Natural killer cell (primary cell): ENCODE measurements around the gene ADAMTS4. TPM values are rescaled to one million over a fixed set of nuclear protein-coding genes. Genes with fewer than 3 reads are reported as not detected.
A peak's percentile ranks its signal among the peaks of the same experiment; 100 is the strongest.

Source experiments
- ATAC-seq, 3 donors: fragments of 150-1000 bp in 2 of 3; fragments of 200-7000 bp in 1 of 3; cut with Tn5 transposase; 1 replicate in 1 of 3; 2 replicates in 2 of 3; pipeline ENCODE4 v1.10.0; 2021; ENCODE audit warnings: mild to moderate bottlenecking in 2 of 3, moderate library complexity in 2 of 3
- DNase-seq, 2 donors: peaks; one replicate each; pipeline versions ENCODE4 v3.0.0 to v3.0.0-alpha.2; 2013 to 2021; ENCODE audit warnings: mixed read lengths in 1 of 2
- H3K27ac ChIP-seq: one replicate; pipeline ENCODE4 v1.5.1; 2013; ENCODE audit warnings: mild to moderate bottlenecking, low read length
- H3K27me3 ChIP-seq: one replicate; pipeline ENCODE4 v1.6.1; 2013; ENCODE audit warnings: low read length; ENCODE audit not compliant: control insufficient read depth, insufficient read depth
- H3K36me3 ChIP-seq: one replicate; pipeline ENCODE4 v1.6.1; 2013; ENCODE audit warnings: low read length; ENCODE audit not compliant: control insufficient read depth, insufficient read depth
- H3K4me1 ChIP-seq: one replicate; pipeline ENCODE4 v1.6.1; 2013; ENCODE audit warnings: low read length; ENCODE audit not compliant: control insufficient read depth, insufficient read depth
- H3K4me3 ChIP-seq: one replicate; pipeline ENCODE4 v1.5.1; 2013; ENCODE audit warnings: low read length
- H3K9me3 ChIP-seq: one replicate; pipeline ENCODE4 v1.6.1; 2013; ENCODE audit warnings: low read length; ENCODE audit not compliant: control insufficient read depth, insufficient read depth
- H3K27ac Mint-ChIP-seq, 2 donors: one replicate each; pipeline ENCODE4 v1.8.0; 2022; ENCODE audit warnings: mild to moderate bottlenecking in 2 of 2, mixed read lengths in 2 of 2, moderate library complexity in 1 of 2
- H3K27me3 Mint-ChIP-seq, 2 donors: one replicate each; pipeline ENCODE4 v1.8.0; 2022; ENCODE audit warnings: low read depth in 2 of 2, mixed read lengths in 2 of 2
- H3K36me3 Mint-ChIP-seq: one replicate; pipeline ENCODE4 v1.8.0; 2022; ENCODE audit warnings: mixed read lengths
- H3K4me1 Mint-ChIP-seq, 2 donors: one replicate each; pipeline ENCODE4 v1.8.0; 2022; ENCODE audit warnings: mixed read lengths in 2 of 2
- H3K4me3 Mint-ChIP-seq: one replicate; pipeline ENCODE4 v1.8.0; 2022; ENCODE audit warnings: mild to moderate bottlenecking, moderate library complexity, mixed read lengths
- H3K9me3 Mint-ChIP-seq, 2 donors: one replicate each; pipeline ENCODE4 v1.8.0; 2022; ENCODE audit warnings: mixed read lengths in 2 of 2
- WGBS: methylation state at CpG from one replicate; pipeline ENCODE4 v1.1.7; 2013; ENCODE audit warnings: missing lambda C conversion rate; ENCODE audit not compliant: insufficient coverage; 5-methylcytosine and 5-hydroxymethylcytosine counted together
- intact Hi-C: fragments of 100-400 bp; cut with micrococcal nuclease; formaldehyde crosslinking; loops from one replicate; pipeline ENCODE4 v1.14.2; 2022
- total RNA-seq, 4 donors: library from RNA; stranded (reverse); fragments of 120-200 nt in 1 of 4; gene quantifications; one replicate each; pipeline versions ENCODE4 v1.2.3 to v1.2.4, GENCODE V29; 2013 to 2022
- TF ChIP-seq, protein P1 (sequence below): fragments of 200-600 bp; IDR thresholded peaks from one replicate; pipeline ENCODE4 v1.8.0; 2022; ENCODE audit warnings: antibody characterized with exemption

ADAMTS4 gene
- total RNA-seq, 3 donors from 2014 or later (not counting 1 experiment from before 2014, with no cell fraction given) = 0.14 to 0.20 (median 0.14) TPM

DNA sequence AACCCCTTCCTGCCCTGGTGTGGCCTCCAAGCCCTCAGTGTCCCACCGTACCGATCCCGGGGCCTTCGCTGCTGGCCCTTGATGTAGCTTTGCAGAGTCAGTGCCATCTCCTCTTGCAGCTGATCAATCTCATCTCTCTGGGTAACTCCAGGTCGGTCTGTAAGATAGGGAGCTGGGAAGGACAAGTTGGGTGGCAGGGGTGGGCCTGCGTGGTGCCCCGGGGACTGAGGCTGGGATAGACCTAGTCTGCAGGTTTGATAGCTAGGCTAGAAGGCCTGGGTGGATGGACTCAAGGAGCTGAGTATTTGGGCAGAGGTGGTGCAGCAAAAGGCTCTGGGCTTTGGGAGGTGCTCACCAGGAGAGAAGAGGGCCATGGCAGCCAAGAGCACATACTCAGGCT lies 31.9 kb upstream of the ADAMTS4 start:
- no peaks in the 10 kb centered on the region for H3K9me3 Mint-ChIP-seq
- no peak for ATAC-seq
- peaks cover 23% of the 10 kb centered on the region for H3K4me1 ChIP-seq
- H3K27ac Mint-ChIP-seq = no peak overlapping the region
- 96% methylated on average over 7 of the region's 7 CpGs for WGBS
- H3K36me3 Mint-ChIP-seq = no peaks in the 10 kb centered on the region
- H3K27me3 ChIP-seq = no peaks in the 10 kb centered on the region
- intact Hi-C loops = no loop called here
- H3K36me3 ChIP-seq = peaks cover 19% of the 10 kb centered on the region
- TF ChIP-seq, protein P1, sequence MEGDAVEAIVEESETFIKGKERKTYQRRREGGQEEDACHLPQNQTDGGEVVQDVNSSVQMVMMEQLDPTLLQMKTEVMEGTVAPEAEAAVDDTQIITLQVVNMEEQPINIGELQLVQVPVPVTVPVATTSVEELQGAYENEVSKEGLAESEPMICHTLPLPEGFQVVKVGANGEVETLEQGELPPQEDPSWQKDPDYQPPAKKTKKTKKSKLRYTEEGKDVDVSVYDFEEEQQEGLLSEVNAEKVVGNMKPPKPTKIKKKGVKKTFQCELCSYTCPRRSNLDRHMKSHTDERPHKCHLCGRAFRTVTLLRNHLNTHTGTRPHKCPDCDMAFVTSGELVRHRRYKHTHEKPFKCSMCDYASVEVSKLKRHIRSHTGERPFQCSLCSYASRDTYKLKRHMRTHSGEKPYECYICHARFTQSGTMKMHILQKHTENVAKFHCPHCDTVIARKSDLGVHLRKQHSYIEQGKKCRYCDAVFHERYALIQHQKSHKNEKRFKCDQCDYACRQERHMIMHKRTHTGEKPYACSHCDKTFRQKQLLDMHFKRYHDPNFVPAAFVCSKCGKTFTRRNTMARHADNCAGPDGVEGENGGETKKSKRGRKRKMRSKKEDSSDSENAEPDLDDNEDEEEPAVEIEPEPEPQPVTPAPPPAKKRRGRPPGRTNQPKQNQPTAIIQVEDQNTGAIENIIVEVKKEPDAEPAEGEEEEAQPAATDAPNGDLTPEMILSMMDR = no peak
- H3K4me3 ChIP-seq = no peak overlapping the region
- peaks cover 21 to 25% of the 10 kb centered on the region in 2 donors for H3K4me1 Mint-ChIP-seq
- DNase-seq = no peak
- no peaks in the 10 kb centered on the region for H3K9me3 ChIP-seq
- no peak overlapping the region for H3K4me3 Mint-ChIP-seq
- no peak overlapping the region for H3K27ac ChIP-seq
- H3K27me3 Mint-ChIP-seq = no peaks in the 10 kb centered on the region

DNA sequence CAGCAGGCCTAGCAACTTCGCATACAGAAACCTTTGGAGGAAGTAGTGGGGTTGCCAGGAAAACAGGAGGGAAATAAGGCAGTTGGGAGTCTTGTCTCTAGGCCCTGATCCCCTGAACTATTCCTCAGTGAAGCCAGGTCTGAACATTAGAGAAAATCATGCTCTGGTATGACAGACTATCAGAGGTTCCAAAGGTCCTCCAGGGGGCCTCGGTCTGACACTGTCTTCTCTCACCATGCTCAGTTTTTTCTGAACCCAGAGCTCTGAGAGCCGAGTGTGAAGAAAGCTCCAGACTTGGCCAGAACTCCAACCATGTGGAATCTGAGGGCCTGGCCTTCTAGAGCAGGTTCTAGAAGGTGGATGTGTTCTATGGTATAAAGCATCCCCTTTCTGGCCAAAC lies 31.0 kb upstream of the ADAMTS4 start:
- Mint-ChIP-seq H3K9me3 (no peaks in the 10 kb centered on the region), H3K27me3 (no peaks in the 10 kb centered on the region), H3K4me3 (no peak overlapping the region), H3K4me1 (peaks cover 29 to 32% of the 10 kb centered on the region in 2 donors), H3K36me3 (no peaks in the 10 kb centered on the region), H3K27ac (peak overlapping the region in 1 of 2 donors; percentile 30)
- Histone ChIP-seq H3K9me3 (no peaks in the 10 kb centered on the region), H3K4me1 (peaks cover 32% of the 10 kb centered on the region), H3K27me3 (no peaks in the 10 kb centered on the region), H3K27ac (no peak overlapping the region), H3K36me3 (peaks cover 19% of the 10 kb centered on the region), H3K4me3 (no peak overlapping the region)
- ATAC-seq (no peak), DNase-seq (no peak)
- 89% methylated on average over 3 of the region's 3 CpGs for WGBS
- TF ChIP-seq, protein P1 = no peak
- intact Hi-C loops = loop anchor here (5.0 kb wide), 2 partner anchors 77 to 137 kb away; partner anchors contain the start of genes CFAP126 and MPZ

DNA sequence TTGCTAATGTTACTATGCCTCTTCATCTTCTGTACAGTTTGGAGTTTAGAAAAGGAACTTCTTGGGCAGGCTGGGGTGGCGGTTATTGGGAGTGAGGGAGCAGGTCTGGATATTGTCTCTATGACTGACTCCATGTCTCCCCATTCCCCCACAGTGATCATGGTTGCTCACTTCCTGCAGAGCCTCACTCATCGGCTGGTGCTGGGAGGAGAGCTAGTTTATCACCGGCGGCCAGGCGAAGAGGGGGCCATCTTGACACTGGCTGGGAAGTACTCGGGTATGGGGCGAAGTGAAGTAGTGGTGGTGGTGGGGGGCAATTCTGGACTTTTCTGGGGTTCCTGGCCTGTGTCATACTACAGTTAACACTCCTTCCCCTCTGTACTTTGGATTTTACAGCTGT lies 29.2 kb upstream of the ADAMTS4 start:
- TF ChIP-seq, protein P1 = no peak
- 67% methylated on average over 5 of the region's 7 CpGs for WGBS
- H3K27ac Mint-ChIP-seq = peak overlapping the region in 1 of 2 donors; percentile 92

More for the DNA sequence above, 29.2 kb upstream of the ADAMTS4 start:
- Mint-ChIP-seq H3K4me3 (no peak overlapping the region), H3K36me3 (no peaks in the 10 kb centered on the region), H3K9me3 (no peaks in the 10 kb centered on the region), H3K27me3 (no peaks in the 10 kb centered on the region), H3K4me1 (peaks cover 35 to 40% of the 10 kb centered on the region in 2 donors)
- ATAC-seq = no peak
- Histone ChIP-seq H3K9me3 (no peaks in the 10 kb centered on the region), H3K4me3 (no peak overlapping the region), H3K27me3 (no peaks in the 10 kb centered on the region), H3K4me1 (peaks cover 32% of the 10 kb centered on the region), H3K36me3 (peaks cover 19% of the 10 kb centered on the region), H3K27ac (no peak overlapping the region)
- no peak for DNase-seq
- intact Hi-C loops = loop anchor here (5.0 kb wide), 2 partner anchors 79 to 139 kb away; partner anchors contain the start of genes CFAP126 and MPZ
